HG03521 (cell line): Measurements from ENCODE around the gene ADRB1.

Source experiments
- ATAC-seq: cut with Tn5 transposase; IDR thresholded peaks from one replicate; pipeline ENCODE4 v1.9.1; 2021; ENCODE audit warnings: mild to moderate bottlenecking, moderate library complexity; ENCODE audit not compliant: unreplicated experiment

ADRB1 gene

GRCh38 chr10:114026189-114027040 lies 17.3 kb upstream of the ADRB1 start:
- ATAC-seq: peak; percentile 42

GRCh38 chr10:114027041-114027394 lies 16.6 kb upstream of the ADRB1 start:
- ATAC-seq: no peak

- ATAC-seq: no peak
Observed at GRCh38 chr10:114027951-114028350, 15.7 kb upstream of the ADRB1 start.

GRCh38 chr10:114028425-114028824 lies 15.2 kb upstream of the ADRB1 start:
- ATAC-seq: no peak

- ATAC-seq: no peak
Observed at GRCh38 chr10:114029655-114030054, 14.0 kb upstream of the ADRB1 start.

- ATAC-seq: no peak
Observed at GRCh38 chr10:114030140-114030539, 13.5 kb upstream of the ADRB1 start.

GRCh38 chr10:114031073-114031972 lies 12.3 kb upstream of the ADRB1 start:
- ATAC-seq: no peak

GRCh38 chr10:114033566-114033965 lies 10.1 kb upstream of the ADRB1 start:
- ATAC-seq: no peak

GRCh38 chr10:114034923-114035645 lies 8.6 kb upstream of the ADRB1 start:
- no peak for ATAC-seq

- no peak for ATAC-seq
Observed at GRCh38 chr10:114035791-114036190, 7.9 kb upstream of the ADRB1 start.

- ATAC-seq: no peak
Observed at GRCh38 chr10:114038819-114039218, 4.8 kb upstream of the ADRB1 start.

- ATAC-seq: no peak
Observed at GRCh38 chr10:114041166-114041565, 2.5 kb upstream of the ADRB1 start.

- ATAC-seq: peak; percentile 35
Observed at GRCh38 chr10:114042895-114043531, 653 bp upstream of the ADRB1 start.

GRCh38 chr10:114044247-114045135 lies 825 bp downstream of the ADRB1 start:
- ATAC-seq: no peak

GRCh38 chr10:114045136-114046086 lies 1.7 kb downstream of the ADRB1 start:
- no peak for ATAC-seq

- no peak for ATAC-seq
Observed at GRCh38 chr10:114046087-114046458, 2.4 kb downstream of the ADRB1 start.

GRCh38 chr10:114048472-114048871 lies 4.8 kb downstream of the ADRB1 start:
- no peak for ATAC-seq

- no peak for ATAC-seq
Observed at GRCh38 chr10:114051714-114052113, 8.0 kb downstream of the ADRB1 start.

GRCh38 chr10:114052255-114052654 lies 8.6 kb downstream of the ADRB1 start:
- no peak for ATAC-seq
